B cell (primary cell): ENCODE measurements around the gene ACACB. TPM values are rescaled to one million over a fixed set of nuclear protein-coding genes. Genes with fewer than 3 reads are reported as not detected.

Source experiments
- ATAC-seq: fragments of 200-7000 bp; cut with Tn5 transposase; one replicate; pipeline ENCODE4 v1.10.0; 2021; ENCODE audit warnings: low read depth, mild to moderate bottlenecking, moderate number of reproducible peaks, moderate library complexity
- CTCF ChIA-PET: fragments of 350-600 bp; sonication (Branson Sonifier 250); formaldehyde crosslinking; loops from one replicate; lab custom pipeline; 2021; ENCODE audit warnings: antibody characterized with exemption, inconsistent platforms; lab: Charles Lee
- POLR2A ChIA-PET: fragments of 350-600 bp; sonication (Branson Sonifier 250); formaldehyde crosslinking; loops from one replicate; lab custom pipeline; 2021; ENCODE audit warnings: antibody characterized with exemption; lab: Charles Lee
- DNase-seq: peaks from one replicate; pipeline ENCODE4 v3.0.0; 2013
- H2AFZ ChIP-seq: 2 replicates; pipeline ENCODE4 v1.6.1; 2012; ENCODE audit warnings: mild to moderate bottlenecking, low read depth, low read length; ENCODE audit not compliant: insufficient read depth, poor library complexity, severe bottlenecking
- H3K27ac ChIP-seq, 2 donors: 1 replicate in 1 of 2; 2 replicates in 1 of 2; pipeline ENCODE4 v1.5.1; 2012 to 2013; ENCODE audit warnings: low read length in 2 of 2, mild to moderate bottlenecking in 2 of 2, moderate library complexity in 1 of 2
- H3K27me3 ChIP-seq, 4 experiments: fragments of 200-600 bp in 1 of 4; sonication (generic) in 1 of 4; replicated peaks in 1 of 4; 1 replicate in 2 of 4; 2 replicates in 2 of 4; pipeline versions ENCODE4 v1.6.1 to v1.7.0; 2013 to 2016; ENCODE audit warnings: low read length in 3 of 4, mild to moderate bottlenecking in 2 of 4, mixed read lengths in 1 of 4, moderate library complexity in 1 of 4; ENCODE audit not compliant: insufficient read depth in 4 of 4, control insufficient read depth in 3 of 4; ENCODE audit errors: control extremely low read depth in 1 of 4
- H3K36me3 ChIP-seq, 2 experiments: replicated peaks in 1 of 2; 1 replicate in 1 of 2; 2 replicates in 1 of 2; pipeline versions ENCODE4 v1.6.1 to v1.7.1; 2013; ENCODE audit warnings: low read length in 1 of 2; ENCODE audit not compliant: insufficient read depth in 2 of 2, control insufficient read depth in 1 of 2; ENCODE audit errors: control extremely low read depth in 1 of 2, extremely low read depth in 1 of 2
- H3K4me1 ChIP-seq, 2 donors: fragments of 200-600 bp in 1 of 2; sonication (generic) in 1 of 2; 1 replicate in 1 of 2; 2 replicates in 1 of 2; pipeline versions ENCODE4 v1.5.1 to v1.6.1; 2013 to 2017; ENCODE audit warnings: low read length in 2 of 2; ENCODE audit not compliant: control insufficient read depth in 2 of 2, insufficient read depth in 2 of 2
- H3K4me2 ChIP-seq: replicated peaks from 2 replicates; pipeline ENCODE3; 2012; ENCODE audit warnings: mild to moderate bottlenecking, low read depth, low read length; ENCODE audit not compliant: poor library complexity, severe bottlenecking
- H3K4me3 ChIP-seq, 5 experiments: fragments of 200-600 bp in 1 of 5; sonication (generic) in 1 of 5; 1 replicate in 3 of 5; 2 replicates in 2 of 5; pipeline versions ENCODE4 v1.5.1 to v1.7.0; 2011 to 2016; ENCODE audit warnings: low read length in 4 of 5, mild to moderate bottlenecking in 4 of 5, low read depth in 2 of 5, control low read depth in 1 of 5, moderate library complexity in 1 of 5; ENCODE audit not compliant: insufficient read depth in 1 of 5; ENCODE audit errors: control extremely low read depth in 1 of 5, extremely low read depth in 1 of 5
- H3K79me2 ChIP-seq: fragments of 200-600 bp; sonication (generic); one replicate; pipeline ENCODE4 v1.6.0; 2016; ENCODE audit warnings: low read length; ENCODE audit not compliant: control insufficient read depth, insufficient read depth
- H3K9ac ChIP-seq: fragments of 200-600 bp; sonication (generic); 2 replicates; pipeline ENCODE4 v1.6.1; 2017; ENCODE audit warnings: mild to moderate bottlenecking, low read length, moderate library complexity
- H3K9me3 ChIP-seq, 3 donors: one replicate each; pipeline versions ENCODE4 v1.6.1 to v1.7.1; 2013; ENCODE audit warnings: low read length in 2 of 3; ENCODE audit not compliant: control insufficient read depth in 2 of 3, insufficient read depth in 1 of 3; ENCODE audit errors: control extremely low read depth in 1 of 3
- H4K20me1 ChIP-seq: 2 replicates; pipeline ENCODE4 v1.6.0; 2012; ENCODE audit warnings: mild to moderate bottlenecking, low read length; ENCODE audit not compliant: insufficient read depth, control insufficient read depth, poor library complexity, severe bottlenecking
- H3K27ac Mint-ChIP-seq: one replicate; pipeline ENCODE4 v1.8.0; 2021; ENCODE audit warnings: mixed read lengths
- H3K27me3 Mint-ChIP-seq: one replicate; pipeline ENCODE4 v1.8.0; 2021; ENCODE audit warnings: mixed read lengths
- H3K4me1 Mint-ChIP-seq: one replicate; pipeline ENCODE4 v1.8.0; 2021; ENCODE audit warnings: mixed read lengths
- H3K4me3 Mint-ChIP-seq: one replicate; pipeline ENCODE4 v1.8.0; 2021; ENCODE audit warnings: mixed read lengths
- H3K9me3 Mint-ChIP-seq: one replicate; pipeline ENCODE4 v1.8.0; 2022; ENCODE audit warnings: mixed read lengths; ENCODE audit not compliant: insufficient read depth
- CTCF ChIP-seq: fragments of 200-600 bp; IDR thresholded peaks from one replicate; pipeline ENCODE4 v1.8.0; 2022; ENCODE audit warnings: antibody characterized with exemption, mild to moderate bottlenecking
- EZH2 ChIP-seq: IDR thresholded peaks from 2 replicates; pipeline ENCODE4 v1.6.1; 2012; ENCODE audit warnings: borderline replicate concordance, low read depth, mild to moderate bottlenecking, moderate library complexity, low read length; ENCODE audit not compliant: insufficient read depth, poor library complexity, severe bottlenecking
- WGBS: methylation state at CpG from one replicate; pipeline ENCODE4 v1.1.5; 2013; ENCODE audit warnings: missing lambda C conversion rate; ENCODE audit not compliant: insufficient coverage; 5-methylcytosine and 5-hydroxymethylcytosine counted together
- intact Hi-C: fragments of 100-400 bp; cut with micrococcal nuclease; formaldehyde crosslinking; loops from one replicate; pipeline ENCODE4 v1.10.0; 2022
- polyA plus RNA-seq: library from polyadenylated mRNA; depleted of rRNA; stranded (reverse); fragments of >200 nt; gene quantifications from 2 replicates; pipeline ENCODE4 v1.2.3, GENCODE V29; 2012
- total RNA-seq, 2 donors: library from RNA; stranded (reverse); fragments of 120-200 nt in 1 of 2; gene quantifications; 1 replicate in 1 of 2; 2 replicates in 1 of 2; pipeline versions ENCODE4 v1.2.3 to v1.2.4, GENCODE V29; 2013 to 2022

Gene ACACB
- total and polyA plus RNA-seq, 2 donors (not counting 1 experiment from before 2014, with no cell fraction given) = 7.4 to 27.5 TPM

- no peak overlapping the region for H3K4me3 ChIP-seq
- ATAC-seq (no peak), DNase-seq (no peak)
- no peak overlapping the region for H3K27ac ChIP-seq
- H3K4me1 ChIP-seq = no peaks in the 10 kb centered on the region
- H3K9ac ChIP-seq = no peak overlapping the region
- Mint-ChIP-seq H3K4me1 (peaks cover 2% of the 10 kb centered on the region), H3K27ac (no peak overlapping the region), H3K27me3 (no peaks in the 10 kb centered on the region), H3K4me3 (no peak overlapping the region), H3K9me3 (no peaks in the 10 kb centered on the region)
- no peaks in the 10 kb centered on the region for H4K20me1 ChIP-seq
- POLR2A ChIA-PET = no interaction called here
- CTCF ChIA-PET = interaction anchor here (1.7 kb wide), 1 partner anchor 8 kb away, joined by 7 read pairs; no protein-coding TSS in a partner anchor
- H3K36me3 ChIP-seq = no peaks in the 10 kb centered on the region
- TF ChIP-seq CTCF (no peak), EZH2 (no peak)
- 83% methylated on average over 1 of the region's 2 CpGs for WGBS
- H3K27me3 ChIP-seq = no peaks in the 10 kb centered on the region
- H3K4me2 ChIP-seq = no peak overlapping the region
- no peaks in the 10 kb centered on the region for H3K9me3 ChIP-seq
- no peak overlapping the region for H2AFZ ChIP-seq
- intact Hi-C loops = no loop called here
- no peaks in the 10 kb centered on the region for H3K79me2 ChIP-seq
These were observed 3.7 kb downstream of the ACACB start for GRCh38 chr12:109120095-109120494.

- POLR2A ChIA-PET = no interaction called here
- 60% methylated on average over 1 of the region's 4 CpGs for WGBS
- H3K27me3 Mint-ChIP-seq = no peaks in the 10 kb centered on the region
These were observed 4.2 kb downstream of the ACACB start for GRCh38 chr12:109120557-109120956.

More at GRCh38 chr12:109120557-109120956, 4.2 kb downstream of the ACACB start:
- Histone ChIP-seq H2AFZ (no peak overlapping the region), H3K4me2 (no peak overlapping the region), H4K20me1 (no peaks in the 10 kb centered on the region), H3K79me2 (no peaks in the 10 kb centered on the region), H3K9ac (no peak overlapping the region), H3K9me3 (no peaks in the 10 kb centered on the region), H3K4me1 (no peaks in the 10 kb centered on the region), H3K27ac (no peak overlapping the region), H3K4me3 (no peak overlapping the region), H3K36me3 (no peaks in the 10 kb centered on the region), H3K27me3 (no peaks in the 10 kb centered on the region)
- H3K4me3 Mint-ChIP-seq = no peak overlapping the region
- CTCF ChIA-PET = interaction anchor here (1.7 kb wide), 1 partner anchor 9 kb away, joined by 7 read pairs; no protein-coding TSS in a partner anchor
- DNase-seq (no peak), ATAC-seq (no peak)
- no peak overlapping the region for H3K27ac Mint-ChIP-seq
- peaks cover 2% of the 10 kb centered on the region for H3K4me1 Mint-ChIP-seq
- intact Hi-C loops = no loop called here
- H3K9me3 Mint-ChIP-seq = no peaks in the 10 kb centered on the region
- no peak for TF ChIP-seq EZH2
- no peak for TF ChIP-seq CTCF
